Measurements from ENCODE around the gene ATRNL1. TPM values are rescaled to one million over a fixed set of nuclear protein-coding genes. Genes with fewer than 3 reads are reported as not detected.

The ATRNL1 gene
- 0.16 to 0.30 TPM (median 0.25 TPM) in 5 replicates for total RNA-seq (2022; extraction: Qiagen RNA extraction; ENCODE audit: low read depth)

GRCh38 chr10:115093286-115093775 lies at the start of gene ATRNL1:
ATRNL1 (plus strand) TSS chr10:115093365; CDS start chr10:115093751, 386 bp downstream.

Other genes starting within 250 kb of the ATRNL1 start
- gene TRUB1, start 155.2 kb upstream of the ATRNL1 start, total RNA-seq (2022; extraction: Qiagen RNA extraction; ENCODE audit: low read depth), result 13.5 to 16.3 TPM (median 14.4 TPM) in 5 replicates